ENCODE results near the gene PGGHG. TPM values are rescaled to one million over a fixed set of nuclear protein-coding genes. Genes with fewer than 3 reads are reported as not detected.

The PGGHG gene
- total RNA-seq, 8 experiments from 2014 or later = 0.60 to 40.6 (median 3.3) TPM

- in situ Hi-C loops (cut with MboI; ENCODE audit: low pct_unique_long_range_greater_than_20kb in 2 of 9, low sequenced_read_pairs in 9 of 9, unreplicated experiment in 9 of 9) = no loop called here
- no peak for ATAC-seq (replicated peaks in 6 of 8)
- WGBS, 10 experiments = 87 to 100% methylated on average over 4 to 6 of the region's 29 CpGs; no CpG with 5 or more reads in 8 of the 10 experiments
Measured at GRCh38 chr11:292211-293121, 3.5 kb downstream of the PGGHG start.

GRCh38 chr11:293271-293851 is 4.4 kb downstream of the PGGHG start:
- H3K4me3 ChIP-seq = no peak overlapping the region
- peaks cover 0 to 15% of the 10 kb centered on the region in 2 donors for H3K4me1 ChIP-seq (replicated peaks in 1 of 2)
- in situ Hi-C loops (cut with MboI; ENCODE audit: low pct_unique_long_range_greater_than_20kb in 2 of 9, low sequenced_read_pairs in 9 of 9, unreplicated experiment in 9 of 9) = no loop called here
- WGBS, 10 experiments = 70 to 100% (median 88%) methylated on average over 1 to 4 of the region's 18 CpGs; no CpG with 5 or more reads in 6 of the 10 experiments
- no peak overlapping the region for H3K27ac ChIP-seq
- ATAC-seq (replicated peaks in 6 of 8) = no peak

More at GRCh38 chr11:292211-293121, 3.5 kb downstream of the PGGHG start:
- no peak overlapping the region for H3K4me3 ChIP-seq
- H3K4me1 ChIP-seq (replicated peaks in 1 of 2) = peaks cover 0 to 15% of the 10 kb centered on the region in 2 donors
- no peak overlapping the region for H3K27ac ChIP-seq

DNA sequence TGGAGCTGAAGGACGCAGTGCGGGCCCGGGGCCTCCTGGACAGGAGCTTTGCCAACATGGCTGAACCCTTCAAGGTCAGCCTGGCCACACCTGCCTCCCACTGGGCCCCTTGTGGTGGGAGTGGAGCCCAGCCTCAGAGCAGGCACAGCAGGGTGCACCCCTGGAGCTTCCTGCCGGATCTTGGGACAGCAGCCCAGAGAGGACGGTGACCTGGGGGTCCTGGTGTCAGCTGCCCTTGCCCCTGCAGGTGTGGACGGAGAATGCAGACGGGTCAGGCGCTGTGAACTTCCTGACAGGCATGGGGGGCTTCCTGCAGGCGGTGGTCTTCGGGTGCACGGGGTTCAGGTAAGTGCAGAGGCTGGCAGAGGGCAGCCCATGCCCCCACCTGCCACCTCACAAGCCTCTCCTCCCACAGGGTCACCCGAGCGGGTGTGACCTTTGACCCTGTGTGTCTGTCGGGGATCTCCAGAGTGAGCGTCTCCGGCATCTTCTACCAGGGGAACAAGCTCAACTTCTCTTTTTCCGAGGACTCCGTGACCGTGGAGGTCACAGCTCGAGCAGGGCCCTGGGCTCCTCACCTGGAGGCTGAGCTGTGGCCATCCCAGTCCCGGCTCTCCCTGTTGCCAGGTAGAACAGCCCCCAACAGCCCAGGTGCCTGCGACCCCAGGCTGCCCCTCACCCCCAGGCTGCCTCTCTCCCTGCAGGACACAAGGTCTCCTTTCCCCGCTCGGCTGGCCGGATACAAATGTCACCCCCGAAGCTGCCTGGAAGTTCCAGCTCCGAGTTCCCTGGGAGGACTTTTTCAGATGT is 5.1 kb downstream of the PGGHG start:
- Histone ChIP-seq H3K27ac (no peak overlapping the region), H3K4me1 (replicated peaks in 1 of 2) (peaks cover 0 to 15% of the 10 kb centered on the region in 2 donors), H3K4me3 (no peak overlapping the region)
- 75 to 100% (median 90%) methylated on average over 2 to 11 of the region's 27 CpGs; no CpG with 5 or more reads in 6 of the 10 experiments for WGBS, 10 experiments
- in situ Hi-C loops (cut with MboI; ENCODE audit: low pct_unique_long_range_greater_than_20kb in 2 of 9, low sequenced_read_pairs in 9 of 9, unreplicated experiment in 9 of 9) = no loop called here
- ATAC-seq (replicated peaks in 6 of 8) = no peak

DNA sequence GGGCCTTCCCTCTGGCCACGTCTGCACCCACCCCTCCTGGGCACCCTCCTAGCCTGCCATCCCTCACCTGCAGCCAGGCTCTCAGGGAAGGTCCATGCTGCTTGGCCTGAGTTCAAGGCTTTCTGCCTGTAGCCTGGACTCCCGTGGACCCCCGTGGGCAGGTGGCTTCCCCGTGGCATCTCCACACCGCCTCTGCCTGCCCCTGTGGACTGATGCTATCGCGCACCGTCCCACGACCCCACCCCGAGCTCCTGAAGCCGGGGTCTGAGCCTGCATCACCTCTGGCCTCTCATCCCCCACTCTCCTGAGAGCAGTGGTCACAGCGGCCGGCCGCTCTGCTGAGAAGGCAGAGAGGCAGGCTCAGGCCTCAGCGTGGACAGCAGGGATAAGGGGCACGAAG is 5.9 kb downstream of the PGGHG start:
- in situ Hi-C loops (cut with MboI; ENCODE audit: low pct_unique_long_range_greater_than_20kb in 2 of 9, low sequenced_read_pairs in 9 of 9, unreplicated experiment in 9 of 9) = no loop called here
- Histone ChIP-seq H3K4me3 (no peak overlapping the region), H3K4me1 (replicated peaks in 1 of 2) (peaks cover 0 to 10% of the 10 kb centered on the region in 2 donors), H3K27ac (no peak overlapping the region)
- ATAC-seq (replicated peaks in 6 of 8) = no peak
- 86% methylated on average over 13 of the region's 16 CpGs; no CpG with 5 or more reads in 9 of the 10 experiments for whole genome bisulfite sequencing, 10 experiments

GRCh38 chr11:295351-296170 is 6.6 kb downstream of the PGGHG start:
- WGBS, 10 experiments = 67 to 100% (median 87%) methylated on average over 1 to 9 of the region's 26 CpGs; no CpG with 5 or more reads in 4 of the 10 experiments
- no peak overlapping the region for H3K4me3 ChIP-seq
- in situ Hi-C loops (cut with MboI; ENCODE audit: low pct_unique_long_range_greater_than_20kb in 2 of 9, low sequenced_read_pairs in 9 of 9, unreplicated experiment in 9 of 9) = no loop called here
- no peak for ATAC-seq (replicated peaks in 6 of 8)
- H3K27ac ChIP-seq = no peak overlapping the region
- peaks cover 0 to 4% of the 10 kb centered on the region in 2 donors for H3K4me1 ChIP-seq (replicated peaks in 1 of 2)

DNA sequence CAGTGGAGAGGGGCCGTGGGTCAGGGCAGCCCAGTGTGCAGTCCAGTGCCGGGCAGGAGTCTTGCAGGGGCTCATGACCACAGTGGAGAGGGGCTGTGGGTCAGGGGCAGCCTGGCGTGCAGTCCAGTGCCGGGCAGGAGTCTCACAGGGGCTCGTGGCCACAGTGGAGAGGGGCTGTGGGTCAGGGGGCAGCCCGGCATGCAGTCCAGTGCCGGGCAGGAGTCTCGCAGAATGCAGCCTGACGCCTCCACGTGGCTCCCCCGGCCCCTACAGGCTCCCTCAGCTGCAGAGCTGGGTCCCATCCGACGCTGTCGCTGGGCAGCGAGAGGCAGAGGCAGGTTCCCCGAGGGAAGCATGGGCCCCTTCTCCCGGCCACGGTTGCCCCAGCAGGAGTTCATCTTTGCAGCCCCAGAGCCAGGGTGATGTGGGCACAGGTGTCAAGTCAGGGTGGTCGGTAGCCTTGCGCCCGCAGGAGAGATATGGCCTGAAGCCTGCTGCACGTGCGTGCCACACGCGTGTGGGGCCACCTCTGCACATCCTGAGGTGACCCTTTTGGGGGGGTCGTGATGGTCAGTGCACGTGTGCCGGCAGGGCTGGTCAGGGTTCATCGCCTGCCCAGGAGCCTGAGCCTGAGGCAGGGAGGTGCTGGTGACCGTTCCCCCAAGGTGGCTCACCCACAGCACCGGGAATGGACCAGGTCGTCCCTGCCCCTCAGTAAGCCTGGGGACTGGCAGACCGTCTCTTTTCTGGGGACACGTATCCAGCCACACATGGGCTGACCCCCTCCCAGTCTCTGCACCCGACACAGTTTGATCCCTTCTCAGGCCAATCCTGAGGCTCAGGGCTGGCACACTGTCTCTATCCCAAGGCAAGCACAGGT is 7.5 kb downstream of the PGGHG start:
- ATAC-seq (replicated peaks in 6 of 8) = peak in 1 of 8 experiments; percentile 10
- H3K4me3 ChIP-seq = no peak overlapping the region
- in situ Hi-C loops (cut with MboI; ENCODE audit: low pct_unique_long_range_greater_than_20kb in 2 of 9, low sequenced_read_pairs in 9 of 9, unreplicated experiment in 9 of 9) = no loop called here
- H3K27ac ChIP-seq = no peak overlapping the region
- peaks cover 0 to 3% of the 10 kb centered on the region in 2 donors for H3K4me1 ChIP-seq (replicated peaks in 1 of 2)
- 67 to 100% (median 90%) methylated on average over 1 to 4 of the region's 35 CpGs; no CpG with 5 or more reads in 6 of the 10 experiments for whole genome bisulfite sequencing, 10 experiments

- ATAC-seq (replicated peaks in 6 of 8) = peak in 2 of 8 experiments; percentile 15 to 30
- WGBS, 10 experiments = 0 to 40% methylated on average over 1 of the region's 13 CpGs; no CpG with 5 or more reads in 8 of the 10 experiments
Measured at GRCh38 chr11:297051-297585, 8.2 kb downstream of the PGGHG start.

GRCh38 chr11:297586-298405 is 8.9 kb downstream of the PGGHG start:
- Histone ChIP-seq H3K4me1 (replicated peaks in 1 of 2) (no peaks in the 10 kb centered on the region), H3K4me3 (no peak overlapping the region), H3K27ac (no peak overlapping the region)
- WGBS, 10 experiments = 17 to 72% methylated on average over 2 of the region's 26 CpGs; no CpG with 5 or more reads in 8 of the 10 experiments
- ATAC-seq (replicated peaks in 6 of 8) = peak in 3 of 8 experiments; percentile 74 to 93 (median 86)
- in situ Hi-C loops (cut with MboI; ENCODE audit: low pct_unique_long_range_greater_than_20kb in 2 of 9, low sequenced_read_pairs in 9 of 9, unreplicated experiment in 9 of 9) = no loop called here

More at GRCh38 chr11:297051-297585, 8.2 kb downstream of the PGGHG start:
- H3K4me1 ChIP-seq (replicated peaks in 1 of 2) = no peaks in the 10 kb centered on the region
- no peak overlapping the region for H3K4me3 ChIP-seq
- in situ Hi-C loops (cut with MboI; ENCODE audit: low pct_unique_long_range_greater_than_20kb in 2 of 9, low sequenced_read_pairs in 9 of 9, unreplicated experiment in 9 of 9) = no loop called here
- no peak overlapping the region for H3K27ac ChIP-seq

- ATAC-seq (replicated peaks in 6 of 8) = no peak
Measured at GRCh38 chr11:298406-299065, 9.6 kb downstream of the PGGHG start.

DNA sequence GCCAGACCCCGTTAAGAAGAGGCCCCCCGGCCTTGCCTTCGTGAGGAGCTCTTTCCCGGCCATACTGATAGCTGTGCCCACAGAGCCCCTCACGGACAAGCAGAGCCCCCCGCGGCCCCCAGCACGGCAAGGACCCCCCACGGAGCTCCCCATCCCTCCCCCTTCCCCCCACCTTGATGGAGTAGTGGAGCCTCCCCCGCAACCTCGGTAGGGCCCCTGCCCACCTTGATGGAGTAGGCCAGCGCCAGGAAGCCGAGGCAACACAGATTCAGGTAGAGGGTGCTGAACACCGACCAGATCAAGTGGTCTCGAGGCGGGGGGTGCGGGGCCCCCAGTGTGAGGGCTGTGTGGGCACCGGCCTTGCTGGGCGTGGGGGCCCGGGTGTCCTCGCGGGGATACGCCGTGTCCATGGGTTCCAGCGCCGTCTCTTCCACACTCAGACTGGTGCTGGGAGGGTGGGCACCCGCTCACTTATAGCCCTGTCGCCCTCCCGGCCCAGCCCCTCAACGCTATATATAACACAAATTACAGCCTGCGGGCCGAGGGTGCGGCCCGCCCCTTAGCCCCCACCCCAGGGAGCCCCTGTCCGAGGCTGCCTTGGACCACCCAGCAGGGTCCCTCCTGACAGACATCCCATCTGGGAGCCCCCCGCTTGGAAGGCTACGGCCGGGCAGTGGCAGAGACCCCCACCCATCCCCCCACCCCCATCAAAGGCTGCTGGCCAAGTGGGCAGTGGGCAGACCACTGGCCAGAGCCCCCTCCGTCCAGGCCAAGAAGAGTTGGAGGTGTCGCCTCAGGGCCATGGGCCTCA is 10.4 kb downstream of the PGGHG start, which contains the start of gene IFITM5:
IFITM5 (minus strand) TSS at position 446 of the 811 bp plus-strand sequence; CDS start at position 410, 36 bp downstream.
- peak in 2 of 8 experiments; percentile 3 to 9 for ATAC-seq (replicated peaks in 6 of 8)
- no peak within 1 kb of the TSS for H3K4me3 ChIP-seq
- H3K4me1 ChIP-seq (replicated peaks in 1 of 2) = no peaks in the 10 kb centered on the region
- WGBS, 10 experiments = no CpG with 5 or more reads among the region's 40 CpGs
- in situ Hi-C loops (cut with MboI; ENCODE audit: low pct_unique_long_range_greater_than_20kb in 2 of 9, low sequenced_read_pairs in 9 of 9, unreplicated experiment in 9 of 9) = no loop called here
- no peak within 1 kb of the TSS for H3K27ac ChIP-seq

More at GRCh38 chr11:298406-299065, 9.6 kb downstream of the PGGHG start:
- in situ Hi-C loops (cut with MboI; ENCODE audit: low pct_unique_long_range_greater_than_20kb in 2 of 9, low sequenced_read_pairs in 9 of 9, unreplicated experiment in 9 of 9) = no loop called here
- H3K4me1 ChIP-seq (replicated peaks in 1 of 2) = no peaks in the 10 kb centered on the region
- WGBS, 10 experiments = 53 to 80% (median 70%) methylated on average over 2 to 3 of the region's 15 CpGs; no CpG with 5 or more reads in 7 of the 10 experiments
- no peak overlapping the region for H3K4me3 ChIP-seq
- no peak overlapping the region for H3K27ac ChIP-seq
